DND-41 (cell line): ENCODE data around the gene PARVB.

Experiments used
- ATAC-seq: fragments of 200-7000 bp; cut with Tn5 transposase; 3 replicates; pipeline ENCODE4 v1.9.1; 2021; ENCODE audit warnings: low read depth; ENCODE audit not compliant: insufficient read depth
- DNase-seq: peaks from one replicate; pipeline ENCODE4 v3.0.0-alpha.2; 2020
- H2AFZ ChIP-seq: 2 replicates; pipeline ENCODE4 v1.6.0; 2012; ENCODE audit warnings: low read depth, low read length
- H3K27ac ChIP-seq: 2 replicates; pipeline ENCODE4 v1.5.1; 2012; ENCODE audit warnings: low read length, inconsistent platforms
- H3K27me3 ChIP-seq: fragments of 200-600 bp; sonication (generic); 2 replicates; pipeline ENCODE4 v1.6.0; 2012; ENCODE audit warnings: low read length, mild to moderate bottlenecking, inconsistent platforms; ENCODE audit not compliant: insufficient read depth, poor library complexity
- H3K36me3 ChIP-seq: 2 replicates; pipeline ENCODE4 v1.5.1; 2012; ENCODE audit warnings: low read length, inconsistent platforms; ENCODE audit not compliant: insufficient read depth
- H3K4me1 ChIP-seq: 2 replicates; pipeline ENCODE4 v1.5.1; 2012; ENCODE audit warnings: mild to moderate bottlenecking, low read length; ENCODE audit not compliant: insufficient read depth
- H3K4me2 ChIP-seq: 2 replicates; pipeline ENCODE4 v1.6.0; 2012; ENCODE audit warnings: mild to moderate bottlenecking, moderate library complexity, low read length, inconsistent platforms; ENCODE audit not compliant: insufficient read depth
- H3K4me3 ChIP-seq, 2 experiments: fragments of 200-600 bp in 1 of 2; shearing (Covaris generic) in 1 of 2; 2 replicates each; pipeline ENCODE4 v1.5.1; 2012 to 2016; ENCODE audit warnings: inconsistent platforms in 2 of 2, low read length in 2 of 2, mild to moderate bottlenecking in 2 of 2, low read depth in 1 of 2, moderate library complexity in 1 of 2
- H3K79me2 ChIP-seq: 2 replicates; pipeline ENCODE4 v1.6.0; 2012; ENCODE audit warnings: low read length, inconsistent platforms; ENCODE audit not compliant: insufficient read depth
- H3K9ac ChIP-seq: 2 replicates; pipeline ENCODE4 v1.6.0; 2012; ENCODE audit warnings: low read depth, mild to moderate bottlenecking, inconsistent platforms, low read length, moderate library complexity
- H3K9me3 ChIP-seq: 2 replicates; pipeline ENCODE4 v1.5.1; 2012; ENCODE audit warnings: low read length, moderate library complexity, mild to moderate bottlenecking, inconsistent platforms; ENCODE audit not compliant: insufficient read depth, severe bottlenecking
- H4K20me1 ChIP-seq: 2 replicates; pipeline ENCODE4 v1.6.0; 2012; ENCODE audit warnings: low read length; ENCODE audit not compliant: insufficient read depth
- EZH2 ChIP-seq: IDR thresholded peaks from 3 replicates; pipeline ENCODE4 v1.6.1; 2012; ENCODE audit warnings: borderline replicate concordance, low read depth, mild to moderate bottlenecking, moderate library complexity, low read length, inconsistent platforms; ENCODE audit not compliant: severe bottlenecking
- TF ChIP-seq, protein P1 (sequence below): IDR thresholded peaks from 2 replicates; pipeline ENCODE4 v1.5.1; 2012; ENCODE audit warnings: borderline replicate concordance, low read length, moderate library complexity, mild to moderate bottlenecking; ENCODE audit not compliant: poor library complexity, severe bottlenecking; ENCODE audit errors: extremely low read depth

The PARVB gene

GRCh38 chr22:44207981-44208317 is 183.8 kb downstream of the PARVB start:
- TF ChIP-seq EZH2, result no peak
- TF ChIP-seq, protein P1, sequence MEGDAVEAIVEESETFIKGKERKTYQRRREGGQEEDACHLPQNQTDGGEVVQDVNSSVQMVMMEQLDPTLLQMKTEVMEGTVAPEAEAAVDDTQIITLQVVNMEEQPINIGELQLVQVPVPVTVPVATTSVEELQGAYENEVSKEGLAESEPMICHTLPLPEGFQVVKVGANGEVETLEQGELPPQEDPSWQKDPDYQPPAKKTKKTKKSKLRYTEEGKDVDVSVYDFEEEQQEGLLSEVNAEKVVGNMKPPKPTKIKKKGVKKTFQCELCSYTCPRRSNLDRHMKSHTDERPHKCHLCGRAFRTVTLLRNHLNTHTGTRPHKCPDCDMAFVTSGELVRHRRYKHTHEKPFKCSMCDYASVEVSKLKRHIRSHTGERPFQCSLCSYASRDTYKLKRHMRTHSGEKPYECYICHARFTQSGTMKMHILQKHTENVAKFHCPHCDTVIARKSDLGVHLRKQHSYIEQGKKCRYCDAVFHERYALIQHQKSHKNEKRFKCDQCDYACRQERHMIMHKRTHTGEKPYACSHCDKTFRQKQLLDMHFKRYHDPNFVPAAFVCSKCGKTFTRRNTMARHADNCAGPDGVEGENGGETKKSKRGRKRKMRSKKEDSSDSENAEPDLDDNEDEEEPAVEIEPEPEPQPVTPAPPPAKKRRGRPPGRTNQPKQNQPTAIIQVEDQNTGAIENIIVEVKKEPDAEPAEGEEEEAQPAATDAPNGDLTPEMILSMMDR, result no peak
- H2AFZ ChIP-seq, result no peak overlapping the region
- peaks cover 4% of the 10 kb centered on the region for H3K9me3 ChIP-seq
- no peak overlapping the region for H3K4me2 ChIP-seq
- H4K20me1 ChIP-seq, result peaks cover 15% of the 10 kb centered on the region; the same call in 1 of the 2 replicates
- H3K27ac ChIP-seq, result no peak overlapping the region
- peaks cover 15% of the 10 kb centered on the region; the same call in 1 of the 2 replicates for H3K36me3 ChIP-seq
- no peak for ATAC-seq
- no peaks in the 10 kb centered on the region for H3K27me3 ChIP-seq
- H3K79me2 ChIP-seq, result no peaks in the 10 kb centered on the region
- H3K9ac ChIP-seq, result no peak overlapping the region
- DNase-seq, result no peak
- H3K4me3 ChIP-seq, result no peak overlapping the region
- H3K4me1 ChIP-seq, result no peaks in the 10 kb centered on the region

- Histone ChIP-seq H2AFZ (no peak overlapping the region), H3K36me3 (peaks cover 10% of the 10 kb centered on the region; the same call in 1 of the 2 replicates), H3K27ac (no peak overlapping the region), H3K79me2 (no peaks in the 10 kb centered on the region), H3K9ac (no peak overlapping the region), H3K9me3 (peaks cover 5% of the 10 kb centered on the region), H3K27me3 (no peaks in the 10 kb centered on the region), H3K4me1 (no peaks in the 10 kb centered on the region), H4K20me1 (peaks cover 13% of the 10 kb centered on the region; the same call in 1 of the 2 replicates), H3K4me3 (no peak overlapping the region), H3K4me2 (no peak overlapping the region)
- no peak for TF ChIP-seq EZH2
- TF ChIP-seq, protein P1, result no peak
- ATAC-seq (no peak), DNase-seq (no peak)
Measured at GRCh38 chr22:44209343-44209742, 185.2 kb downstream of the PARVB start.

GRCh38 chr22:44210722-44211121 is 186.6 kb downstream of the PARVB start:
- Histone ChIP-seq H2AFZ (no peak overlapping the region), H3K79me2 (no peaks in the 10 kb centered on the region), H3K4me1 (no peaks in the 10 kb centered on the region), H3K9ac (no peak overlapping the region), H3K4me3 (no peak overlapping the region), H3K36me3 (0 out of 2 replicates have a peak, but pooled peaks cover 3% of the 10 kb centered on the region), H3K9me3 (peaks cover 5% of the 10 kb centered on the region), H3K27ac (no peak overlapping the region), H4K20me1 (peaks cover 1% of the 10 kb centered on the region; the same call in 1 of the 2 replicates), H3K4me2 (no peak overlapping the region), H3K27me3 (no peaks in the 10 kb centered on the region)
- TF ChIP-seq, protein P1, result no peak
- TF ChIP-seq EZH2, result no peak
- DNase-seq (no peak), ATAC-seq (no peak)

- no peaks in the 10 kb centered on the region for H4K20me1 ChIP-seq
- ATAC-seq, result no peak
- H3K9ac ChIP-seq, result no peak overlapping the region
- peaks cover 5% of the 10 kb centered on the region for H3K9me3 ChIP-seq
- DNase-seq, result no peak
- no peak overlapping the region for H2AFZ ChIP-seq
- H3K27me3 ChIP-seq, result no peaks in the 10 kb centered on the region
- no peaks in the 10 kb centered on the region for H3K4me1 ChIP-seq
- no peaks in the 10 kb centered on the region for H3K79me2 ChIP-seq
- H3K36me3 ChIP-seq, result no peaks in the 10 kb centered on the region
- TF ChIP-seq, protein P1, result no peak
- TF ChIP-seq EZH2, result no peak
- no peak overlapping the region for H3K27ac ChIP-seq
- H3K4me2 ChIP-seq, result no peak overlapping the region
- no peak overlapping the region for H3K4me3 ChIP-seq
Measured at GRCh38 chr22:44211256-44211945, 187.3 kb downstream of the PARVB start.
